MM.1S (cell line): Measurements from ENCODE around the gene SLC38A1.

ENCODE experiments used
- EZH2 ChIP-seq: fragments of 300-600 bp; sonication (generic); optimal IDR thresholded peaks from 2 replicates; pipeline ENCODE3; 2017; ENCODE audit warnings: low read depth, mild to moderate bottlenecking, antibody characterized with exemption, low read length, mixed read lengths
- TF ChIP-seq, protein P1 (sequence below): fragments of 300-600 bp; sonication (generic); IDR thresholded peaks from 2 replicates; pipeline ENCODE4 v1.5.1; 2016; ENCODE audit warnings: antibody characterized with exemption, low read length, mixed read lengths

DNA sequence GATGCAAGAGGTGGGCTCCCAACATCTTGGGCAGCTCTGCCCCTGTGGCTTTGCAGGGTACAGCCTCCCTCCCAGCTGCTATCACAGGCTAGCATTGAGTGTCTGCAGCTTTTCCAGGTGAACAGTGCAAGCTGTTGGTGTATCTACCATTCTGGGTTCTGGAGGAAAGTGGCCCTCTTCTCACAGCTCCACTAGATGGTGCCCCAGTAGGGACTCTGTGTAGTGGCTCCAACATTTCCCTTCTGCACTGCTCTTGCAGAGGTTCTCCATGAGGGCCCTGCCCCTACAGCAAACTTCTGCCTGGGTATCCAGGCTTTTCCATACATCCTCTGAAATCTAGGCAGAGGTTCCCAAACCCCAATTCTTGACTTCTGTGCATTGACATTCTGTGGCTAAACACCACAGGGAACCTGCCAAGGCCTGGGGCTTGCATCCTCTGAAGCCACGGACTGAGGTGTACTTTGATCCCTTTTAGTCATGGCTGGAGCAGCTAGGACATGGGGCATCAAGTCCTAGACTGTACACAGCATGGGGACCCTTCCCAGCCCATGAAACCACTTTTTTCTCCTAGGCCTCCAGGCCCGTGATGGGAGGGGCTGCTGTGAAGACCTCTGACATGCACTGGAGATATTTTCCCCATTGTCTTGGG, 24.0 kb upstream of the SLC38A1 start:
- TF ChIP-seq, protein P1, sequence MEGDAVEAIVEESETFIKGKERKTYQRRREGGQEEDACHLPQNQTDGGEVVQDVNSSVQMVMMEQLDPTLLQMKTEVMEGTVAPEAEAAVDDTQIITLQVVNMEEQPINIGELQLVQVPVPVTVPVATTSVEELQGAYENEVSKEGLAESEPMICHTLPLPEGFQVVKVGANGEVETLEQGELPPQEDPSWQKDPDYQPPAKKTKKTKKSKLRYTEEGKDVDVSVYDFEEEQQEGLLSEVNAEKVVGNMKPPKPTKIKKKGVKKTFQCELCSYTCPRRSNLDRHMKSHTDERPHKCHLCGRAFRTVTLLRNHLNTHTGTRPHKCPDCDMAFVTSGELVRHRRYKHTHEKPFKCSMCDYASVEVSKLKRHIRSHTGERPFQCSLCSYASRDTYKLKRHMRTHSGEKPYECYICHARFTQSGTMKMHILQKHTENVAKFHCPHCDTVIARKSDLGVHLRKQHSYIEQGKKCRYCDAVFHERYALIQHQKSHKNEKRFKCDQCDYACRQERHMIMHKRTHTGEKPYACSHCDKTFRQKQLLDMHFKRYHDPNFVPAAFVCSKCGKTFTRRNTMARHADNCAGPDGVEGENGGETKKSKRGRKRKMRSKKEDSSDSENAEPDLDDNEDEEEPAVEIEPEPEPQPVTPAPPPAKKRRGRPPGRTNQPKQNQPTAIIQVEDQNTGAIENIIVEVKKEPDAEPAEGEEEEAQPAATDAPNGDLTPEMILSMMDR = no peak; the same call in 1 of the 2 replicates
- no peak for TF ChIP-seq EZH2
